Fibroblast of skin of left biceps (primary cell): ENCODE data around the gene ERICH4.
"Not testable (repeated sequence)": the region's sequence is repeated elsewhere in the genome, so short reads cannot be mapped to it uniquely, and the experiment has no call there.

Experiments
- DNase-seq, 2 experiments: peaks; one replicate each; pipeline ENCODE4 v3.0.0-alpha.2; 2013; ENCODE audit warnings: low read depth in 2 of 2

ERICH4 gene

DNA sequence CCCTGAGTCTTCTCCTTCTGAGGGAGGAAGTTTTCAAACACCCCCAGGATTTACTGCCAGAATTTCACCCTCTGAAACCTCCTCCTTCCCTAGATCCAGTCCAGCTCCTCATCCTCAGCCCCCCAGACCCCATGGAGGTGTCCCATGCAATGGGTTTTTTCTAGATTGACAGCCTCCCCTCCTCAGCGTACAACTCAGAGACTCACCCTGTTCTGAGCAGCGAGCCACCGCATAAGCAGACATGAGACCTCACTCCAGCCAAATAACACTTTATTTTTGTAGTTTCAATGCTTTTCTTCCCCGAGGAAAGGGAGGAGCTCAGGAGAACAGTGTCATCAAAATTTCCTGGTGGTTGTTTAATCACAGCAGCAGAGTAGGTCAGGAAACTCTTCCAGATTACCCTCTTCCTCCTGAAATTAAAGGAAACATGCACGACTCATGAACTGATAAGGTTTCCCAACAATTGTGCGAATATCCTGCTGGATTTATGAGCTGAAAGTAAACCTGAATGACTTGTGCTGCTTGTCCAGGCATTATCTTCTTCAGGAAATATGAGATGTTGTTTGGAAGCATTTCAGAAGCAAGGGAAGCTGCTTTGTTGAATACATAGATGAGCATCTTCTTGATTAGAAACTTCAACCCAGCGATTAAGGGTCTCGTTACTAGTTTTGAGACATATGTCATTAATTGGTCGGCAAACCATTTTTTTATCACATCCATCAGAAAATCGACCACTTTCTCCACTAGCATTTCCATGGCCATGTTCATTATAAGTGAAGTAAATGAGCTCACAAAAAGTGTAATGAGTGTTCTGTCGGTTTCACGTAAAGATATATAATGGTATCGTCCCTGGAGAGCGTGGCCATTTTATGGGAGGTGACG is 36.2 kb downstream of the ERICH4 start:
- DNase-seq, result no peak

DNA sequence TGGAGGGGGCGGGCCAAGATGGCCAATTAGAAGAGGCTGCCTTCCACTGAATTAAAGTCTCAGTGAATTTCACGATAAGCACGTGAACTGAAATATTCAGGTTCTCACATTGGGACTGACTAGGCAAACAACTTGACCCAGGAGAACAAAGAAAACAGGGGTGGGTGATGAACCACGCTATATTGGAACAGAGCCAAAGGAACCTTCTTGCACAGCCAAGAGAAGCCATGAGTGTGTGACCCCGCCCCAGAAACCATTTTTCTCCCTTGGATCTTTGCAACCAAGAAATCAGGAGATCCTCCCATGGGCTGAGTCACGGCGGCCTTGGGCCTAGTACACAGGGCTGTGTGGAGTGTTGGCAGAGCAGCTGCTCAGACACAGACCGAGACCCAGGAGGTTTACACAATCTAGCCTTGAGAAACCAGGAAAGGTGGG is 36.8 kb downstream of the ERICH4 start:
- DNase-seq, result no peak

DNA sequence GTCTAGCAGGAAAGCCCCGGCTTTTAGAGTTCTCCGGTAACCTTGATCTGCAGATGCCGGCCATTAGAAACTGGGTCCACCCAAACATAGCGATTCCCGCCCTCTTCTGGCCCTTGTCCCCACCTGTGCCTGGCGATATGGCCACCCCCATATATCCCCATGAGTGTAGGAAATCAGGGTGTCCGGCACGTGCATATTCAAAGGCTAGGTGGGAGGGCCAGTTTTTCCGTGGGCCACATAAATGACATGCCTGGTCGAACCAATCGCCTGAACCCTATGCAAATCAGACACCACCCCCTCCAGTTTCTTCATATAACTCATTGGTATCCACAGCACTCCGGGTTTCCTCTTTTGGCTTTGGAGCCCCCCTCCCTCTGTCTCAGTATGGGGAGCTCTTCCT is 37.4 kb downstream of the ERICH4 start:
- DNase-seq, result no peak

DNA sequence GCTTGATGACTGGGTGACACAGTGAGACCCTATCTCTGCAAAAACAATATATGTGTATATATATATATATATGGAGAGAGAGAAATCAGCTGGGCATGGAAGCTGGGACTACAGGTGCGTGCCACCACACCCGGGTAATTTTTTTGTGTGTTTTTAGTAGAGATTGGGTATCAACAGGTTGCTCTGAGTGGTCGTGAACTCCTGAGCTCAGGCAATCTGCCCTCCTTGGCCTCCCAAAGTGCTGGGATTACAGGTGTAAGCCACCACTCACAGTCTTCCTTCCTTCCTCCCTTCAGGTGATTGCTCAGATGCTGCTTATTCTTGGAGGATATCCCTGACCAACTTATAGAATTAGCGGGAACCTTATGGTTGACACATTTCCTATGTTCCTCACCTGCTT is 41.9 kb downstream of the ERICH4 start:
- no peak for DNase-seq

DNA sequence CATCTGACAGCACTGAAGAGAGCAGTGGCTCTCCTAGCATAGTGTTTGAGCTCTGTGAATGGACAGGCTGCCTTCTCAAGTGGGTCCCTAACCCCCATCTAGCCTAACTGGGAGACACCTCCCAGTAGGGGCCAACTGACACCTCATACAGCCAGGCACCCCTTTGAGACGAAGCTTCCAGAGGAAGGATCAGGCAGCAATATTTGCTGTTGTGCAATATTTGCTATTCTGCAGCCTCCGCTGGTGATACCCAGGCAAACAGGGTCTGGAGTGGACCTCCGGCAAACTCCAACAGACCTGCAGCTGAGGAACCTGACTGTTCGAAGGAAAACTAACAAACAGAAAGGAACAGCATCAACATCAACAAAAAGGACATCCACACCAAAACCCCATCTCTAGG is 44.0 kb downstream of the ERICH4 start:
- DNase-seq, result not testable (repeated sequence)

DNA sequence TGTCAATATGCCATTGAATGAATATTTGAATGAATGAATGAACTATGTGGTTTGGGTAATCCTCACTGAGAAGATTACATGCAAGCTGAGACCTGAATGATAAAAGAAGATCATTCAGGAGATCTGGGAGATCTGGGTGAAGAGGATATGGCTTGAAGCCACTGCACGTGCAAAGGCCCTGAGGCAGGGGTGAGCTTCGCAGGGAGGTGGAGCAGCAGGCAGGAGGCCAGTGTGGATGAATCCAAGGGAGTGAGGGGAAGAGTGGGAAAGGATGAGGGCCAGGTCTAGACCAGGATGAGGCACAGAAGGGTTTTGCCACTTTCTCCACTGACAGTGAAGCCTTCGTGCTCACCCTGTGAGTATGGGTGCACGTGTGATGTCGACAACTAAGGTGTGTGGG is 49.9 kb downstream of the ERICH4 start:
- DNase-seq, result no peak
